Lower leg skin (tissue), 4 donors: ENCODE data around the gene ROBO1. TPM values are rescaled to one million over a fixed set of nuclear protein-coding genes. Genes with fewer than 3 reads are reported as not detected.

Experiments
- DNase-seq, 2 donors: peaks; one replicate each; pipeline ENCODE4 v3.0.0-alpha.2; 2019; ENCODE audit warnings: low spot score in 2 of 2
- H3K4me3 ChIP-seq: fragments of 200-600 bp; sonication (generic); 2 replicates; pipeline ENCODE4 v1.5.1; 2017; ENCODE audit warnings: mild to moderate bottlenecking, low read depth; ENCODE audit not compliant: poor library complexity, severe bottlenecking
- CTCF ChIP-seq, 3 donors: fragments of 450-650 bp; IDR thresholded peaks; one replicate each; pipeline ENCODE4 v1.5.1; 2016; ENCODE audit warnings: antibody characterized with exemption in 3 of 3, mild to moderate bottlenecking in 3 of 3, moderate library complexity in 2 of 3
- POLR2A ChIP-seq, 2 donors: fragments of 450-650 bp; IDR thresholded peaks; one replicate each; pipeline ENCODE4 v1.6.1; 2016 to 2017; ENCODE audit warnings: antibody characterized with exemption in 2 of 2, mild to moderate bottlenecking in 1 of 2, moderate library complexity in 1 of 2
- WGBS, 2 donors: methylation state at CpG; one replicate each; pipeline ENCODE4 v1.1.5; 2018; 5-methylcytosine and 5-hydroxymethylcytosine counted together
- intact Hi-C: fragments of 100-400 bp; cut with DNase I; formaldehyde crosslinking; loops from one replicate; pipeline ENCODE4 v1.15.0; 2023; ENCODE audit warnings: low total_unique reads
- total RNA-seq, 4 donors: library from RNA; depleted of rRNA; stranded (reverse); fragments of >200 nt; gene quantifications; one replicate each; pipeline ENCODE4 v1.1.0, GENCODE V29; 2016

Gene ROBO1
- total RNA-seq, 4 donors from 2014 or later, result 26.3 to 60.0 (median 51.0) TPM

- intact Hi-C loops, result no loop called here
- WGBS, 2 donors, result 86 to 88% methylated on average over 3 of the region's 3 CpGs
- TF ChIP-seq CTCF (IDR thresholded peaks at IDR 0.05) (no peak), POLR2A (IDR thresholded peaks at IDR 0.05) (no peak)
- no peak overlapping the region for H3K4me3 ChIP-seq
- DNase-seq, result no peak
These were observed 480.9 kb downstream of the ROBO1 start for GRCh38 chr3:79286882-79287281.

- TF ChIP-seq POLR2A (IDR thresholded peaks at IDR 0.05) (no peak), CTCF (IDR thresholded peaks at IDR 0.05) (no peak)
- 80 to 81% methylated on average over 2 of the region's 2 CpGs for WGBS, 2 donors
- intact Hi-C loops, result no loop called here
These were observed 481.9 kb downstream of the ROBO1 start for GRCh38 chr3:79285871-79286270.

GRCh38 chr3:79285380-79285779 is 482.4 kb downstream of the ROBO1 start:
- 87 to 90% methylated on average over 3 of the region's 3 CpGs for WGBS, 2 donors
- no peak overlapping the region for H3K4me3 ChIP-seq
- TF ChIP-seq CTCF (IDR thresholded peaks at IDR 0.05), result no peak
- no peak for TF ChIP-seq POLR2A (IDR thresholded peaks at IDR 0.05)
- intact Hi-C loops, result no loop called here
- DNase-seq, result no peak

More at GRCh38 chr3:79285871-79286270, 481.9 kb downstream of the ROBO1 start:
- no peak for DNase-seq
- no peak overlapping the region for H3K4me3 ChIP-seq

- 90 to 93% methylated on average over 3 of the region's 3 CpGs for WGBS, 2 donors
- TF ChIP-seq POLR2A (IDR thresholded peaks at IDR 0.05) (no peak), CTCF (IDR thresholded peaks at IDR 0.05) (no peak)
- intact Hi-C loops, result no loop called here
- H3K4me3 ChIP-seq, result no peak overlapping the region
- no peak for DNase-seq
These were observed 483.0 kb downstream of the ROBO1 start for GRCh38 chr3:79284781-79285180.

GRCh38 chr3:79278681-79279080 is 489.1 kb downstream of the ROBO1 start:
- DNase-seq, result no peak
- TF ChIP-seq CTCF (IDR thresholded peaks at IDR 0.05), result no peak
- TF ChIP-seq POLR2A (IDR thresholded peaks at IDR 0.05), result no peak
- intact Hi-C loops, result no loop called here
- WGBS, 2 donors, result 76 to 83% methylated on average over 1 of the region's 1 CpG
- no peak overlapping the region for H3K4me3 ChIP-seq

GRCh38 chr3:79268422-79268821 is 499.4 kb downstream of the ROBO1 start:
- WGBS, 2 donors, result 87 to 90% methylated on average over 4 of the region's 4 CpGs
- DNase-seq, result no peak
- TF ChIP-seq CTCF (IDR thresholded peaks at IDR 0.05), result no peak
- no peak overlapping the region for H3K4me3 ChIP-seq
- intact Hi-C loops, result no loop called here
